Activated B cell treated with CpG ODN at 0.5 μM for 24 hours (primary cell): ENCODE data around the gene BTD. TPM values are rescaled to one million over a fixed set of nuclear protein-coding genes. Genes with fewer than 3 reads are reported as not detected.

Experiments used
- ATAC-seq: fragments of 200-7000 bp; cut with Tn5 transposase; one replicate; pipeline ENCODE4 v1.10.0; 2021; ENCODE audit warnings: low read depth, mild to moderate bottlenecking, moderate library complexity
- CTCF ChIA-PET: fragments of 350-600 bp; sonication (Branson Sonifier 250); formaldehyde crosslinking; loops from one replicate; lab custom pipeline; 2021; ENCODE audit warnings: antibody characterized with exemption; lab: Charles Lee
- POLR2A ChIA-PET: fragments of 350-600 bp; sonication (Branson Sonifier 250); formaldehyde crosslinking; loops from one replicate; lab custom pipeline; 2021; ENCODE audit warnings: antibody characterized with exemption; lab: Charles Lee
- DNase-seq: peaks from one replicate; pipeline ENCODE4 v3.0.0; 2022
- H3K27ac Mint-ChIP-seq: one replicate; pipeline ENCODE4 v1.8.0; 2020; ENCODE audit warnings: mixed read lengths
- H3K27me3 Mint-ChIP-seq: one replicate; pipeline ENCODE4 v1.8.0; 2021; ENCODE audit warnings: mixed read lengths
- H3K36me3 Mint-ChIP-seq: one replicate; pipeline ENCODE4 v1.8.0; 2021; ENCODE audit warnings: low read depth, mixed read lengths
- H3K4me1 Mint-ChIP-seq: one replicate; pipeline ENCODE4 v1.8.0; 2021; ENCODE audit warnings: mixed read lengths
- H3K4me3 Mint-ChIP-seq: one replicate; pipeline ENCODE4 v1.8.0; 2020; ENCODE audit warnings: mild to moderate bottlenecking, mixed read lengths
- H3K9me3 Mint-ChIP-seq: one replicate; pipeline ENCODE4 v1.8.0; 2020; ENCODE audit warnings: mixed read lengths
- intact Hi-C: fragments of 100-400 bp; cut with micrococcal nuclease; formaldehyde crosslinking; loops from one replicate; pipeline ENCODE4 v1.15.1; 2024
- total RNA-seq: library from RNA; stranded (reverse); gene quantifications from 2 replicates; pipeline ENCODE4 v1.2.3, GENCODE V29; 2022
- TF ChIP-seq, protein P1 (sequence below): fragments of 200-600 bp; IDR thresholded peaks from one replicate; pipeline ENCODE4 v1.8.0; 2022; ENCODE audit warnings: antibody characterized with exemption, mild to moderate bottlenecking

Gene BTD
- total RNA-seq, 1 donor from 2014 or later: 9.1 TPM

- H3K9me3 Mint-ChIP-seq: no peaks in the 10 kb centered on the region
- no peaks in the 10 kb centered on the region for H3K27me3 Mint-ChIP-seq
- no peak for ATAC-seq
- no peak for DNase-seq
- TF ChIP-seq, protein P1, sequence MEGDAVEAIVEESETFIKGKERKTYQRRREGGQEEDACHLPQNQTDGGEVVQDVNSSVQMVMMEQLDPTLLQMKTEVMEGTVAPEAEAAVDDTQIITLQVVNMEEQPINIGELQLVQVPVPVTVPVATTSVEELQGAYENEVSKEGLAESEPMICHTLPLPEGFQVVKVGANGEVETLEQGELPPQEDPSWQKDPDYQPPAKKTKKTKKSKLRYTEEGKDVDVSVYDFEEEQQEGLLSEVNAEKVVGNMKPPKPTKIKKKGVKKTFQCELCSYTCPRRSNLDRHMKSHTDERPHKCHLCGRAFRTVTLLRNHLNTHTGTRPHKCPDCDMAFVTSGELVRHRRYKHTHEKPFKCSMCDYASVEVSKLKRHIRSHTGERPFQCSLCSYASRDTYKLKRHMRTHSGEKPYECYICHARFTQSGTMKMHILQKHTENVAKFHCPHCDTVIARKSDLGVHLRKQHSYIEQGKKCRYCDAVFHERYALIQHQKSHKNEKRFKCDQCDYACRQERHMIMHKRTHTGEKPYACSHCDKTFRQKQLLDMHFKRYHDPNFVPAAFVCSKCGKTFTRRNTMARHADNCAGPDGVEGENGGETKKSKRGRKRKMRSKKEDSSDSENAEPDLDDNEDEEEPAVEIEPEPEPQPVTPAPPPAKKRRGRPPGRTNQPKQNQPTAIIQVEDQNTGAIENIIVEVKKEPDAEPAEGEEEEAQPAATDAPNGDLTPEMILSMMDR: no peak
- H3K27ac Mint-ChIP-seq: no peak overlapping the region
- intact Hi-C loops: loop anchor here (5.0 kb wide), 1 partner anchor 122 kb away; no protein-coding TSS in a partner anchor
- no peak overlapping the region for H3K4me3 Mint-ChIP-seq
- peaks cover 69% of the 10 kb centered on the region for H3K36me3 Mint-ChIP-seq
- H3K4me1 Mint-ChIP-seq: no peaks in the 10 kb centered on the region
- ChIA-PET CTCF (no interaction called here), POLR2A (interaction anchor here (0.6 kb wide), 1 partner anchor 180 kb away, joined by 5 read pairs; no protein-coding TSS in a partner anchor)
Observed at GRCh38 chr3:15690748-15691147, 89.2 kb downstream of the BTD start.

DNA sequence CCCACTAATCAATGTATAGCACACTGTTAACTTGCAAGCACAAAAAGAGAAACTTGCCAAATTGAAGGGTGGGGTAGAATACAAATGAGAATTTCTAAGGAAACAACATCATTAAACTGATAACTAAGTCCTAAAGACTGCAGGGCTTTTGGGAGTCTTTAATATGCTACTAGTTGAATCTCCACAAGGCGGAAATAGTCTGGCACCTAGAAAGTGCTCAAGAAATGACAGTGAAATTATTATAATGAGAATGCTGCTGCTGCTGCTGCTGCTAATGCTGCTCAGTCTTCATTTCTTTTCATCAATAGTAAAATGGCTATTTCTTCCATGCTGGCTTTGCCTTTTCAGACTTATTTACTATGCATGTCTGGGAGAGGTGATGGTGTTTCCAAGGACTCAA, 91.8 kb downstream of the BTD start:
- no peak for DNase-seq
- TF ChIP-seq, protein P1: no peak
- Mint-ChIP-seq H3K27ac (no peak overlapping the region), H3K36me3 (peaks cover 69% of the 10 kb centered on the region), H3K27me3 (no peaks in the 10 kb centered on the region), H3K9me3 (no peaks in the 10 kb centered on the region), H3K4me3 (no peak overlapping the region), H3K4me1 (peaks cover 6% of the 10 kb centered on the region)
- intact Hi-C loops: loop anchor here (5.0 kb wide), 1 partner anchor 119 kb away; no protein-coding TSS in a partner anchor
- CTCF ChIA-PET: no interaction called here
- ATAC-seq: no peak
- POLR2A ChIA-PET: no interaction called here

DNA sequence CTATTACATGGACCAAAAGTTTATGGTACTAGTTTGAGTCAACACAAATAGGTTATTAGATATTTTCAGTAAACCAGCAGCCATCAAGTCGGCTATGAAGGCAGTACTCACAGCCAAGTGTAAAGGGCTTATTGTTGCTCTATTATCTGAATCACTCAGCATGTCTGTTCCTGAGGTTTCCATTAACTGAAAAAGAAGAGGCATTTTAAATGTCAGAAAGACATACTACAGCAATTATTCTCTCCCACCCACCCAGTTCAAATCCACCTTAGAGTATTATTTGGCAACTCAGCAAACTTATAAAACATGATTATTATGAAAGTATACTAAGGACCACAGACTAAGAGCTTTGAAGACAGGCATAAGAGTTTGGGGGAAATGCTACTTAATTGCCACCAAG, 93.1 kb downstream of the BTD start:
- Mint-ChIP-seq H3K27ac (no peak overlapping the region), H3K27me3 (no peaks in the 10 kb centered on the region), H3K4me1 (peaks cover 12% of the 10 kb centered on the region), H3K4me3 (no peak overlapping the region), H3K9me3 (no peaks in the 10 kb centered on the region), H3K36me3 (peaks cover 57% of the 10 kb centered on the region)
- intact Hi-C loops: loop anchor here (5.0 kb wide), 1 partner anchor 118 kb away; no protein-coding TSS in a partner anchor
- ChIA-PET CTCF (no interaction called here), POLR2A (no interaction called here)
- DNase-seq (no peak), ATAC-seq (no peak)
- TF ChIP-seq, protein P1: no peak

Other genes with a start within 250 kb of the BTD start
- 18.7 and 20.2 TPM in 2 replicates for gene METTL6, start 174.2 kb upstream of the BTD start, total RNA-seq
- 19.2 and 19.7 TPM in 2 replicates for gene EAF1, start 174.1 kb upstream of the BTD start, total RNA-seq
- 0.71 and 1.2 TPM in 2 replicates for gene COLQ, start 80.0 kb upstream of the BTD start, total RNA-seq
- gene HACL1, start 176 bp upstream of the BTD start, total RNA-seq: 24.7 and 28.4 TPM in 2 replicates
- gene ANKRD28, start 196.2 kb downstream of the BTD start, total RNA-seq: 27.5 and 29.9 TPM in 2 replicates